ENCODE results near the gene IRGQ.

Gene IRGQ

GRCh38 chr19:43623889-43624670 lies 28.1 kb upstream of the IRGQ start:
- WGBS = 92% methylated on average over 35 of the region's 35 CpGs
- no peak for DNase-seq
- no peak overlapping the region for H4K91ac ChIP-seq (ENCODE audit: low read length)

GRCh38 chr19:43622956-43623355 lies 27.0 kb upstream of the IRGQ start:
- Histone ChIP-seq H3K9ac (ENCODE audit: low read length) (no peak overlapping the region), H3K4ac (ENCODE audit: low read depth in 1 of 2, low read length in 2 of 2) (no peak overlapping the region), H2BK120ac (ENCODE audit: low read depth, low read length) (no peak overlapping the region), H3K4me3 (ENCODE audit: insufficient read depth in 1 of 2, low read depth in 1 of 2, low read length in 2 of 2) (no peak overlapping the region), H2BK15ac (ENCODE audit: low read depth, poor library complexity, severe bottlenecking) (no peak overlapping the region), H2BK12ac (ENCODE audit: low read length in 2 of 2) (no peak overlapping the region), H3K14ac (ENCODE audit: low read length in 2 of 2) (no peak overlapping the region), H2AK5ac (ENCODE audit: low read length, severe bottlenecking) (no peak overlapping the region), H3K18ac (ENCODE audit: low read depth in 1 of 2, low read length in 2 of 2) (no peak overlapping the region), H3K23ac (ENCODE audit: low read length in 2 of 2) (no peak overlapping the region), H3K27ac (ENCODE audit: low read length, poor library complexity, severe bottlenecking) (no peak overlapping the region), H3K9me3 (ENCODE audit: control insufficient read depth, low read length) (no peaks in the 10 kb centered on the region), H2BK5ac (ENCODE audit: low read depth, low read length, poor library complexity, severe bottlenecking) (no peak overlapping the region), H3K4me1 (ENCODE audit: control insufficient read depth, insufficient read depth, low read depth, low read length) (peaks cover 13% of the 10 kb centered on the region), H3K4me2 (ENCODE audit: low read length, poor library complexity, severe bottlenecking) (no peak overlapping the region), H4K8ac (ENCODE audit: low read length) (no peak overlapping the region), H3K36me3 (ENCODE audit: control insufficient read depth in 1 of 2, insufficient read depth in 2 of 2, low read depth in 1 of 2, low read length in 2 of 2) (peaks cover 0 to 45% of the 10 kb centered on the region in 2 experiments), H3K27me3 (ENCODE audit: control insufficient read depth in 1 of 2, insufficient read depth in 1 of 2, low read length in 2 of 2) (peaks cover 0 to 14% of the 10 kb centered on the region in 2 experiments), H2AFZ (ENCODE audit: low read depth, low read length) (no peak overlapping the region), H4K91ac (ENCODE audit: low read length) (no peak overlapping the region), H3K79me1 (replicated peaks; ENCODE audit: low read length, poor library complexity, severe bottlenecking) (peaks cover 22% of the 10 kb centered on the region)
- DNase-seq = no peak
- WGBS = no CpG with 5 or more reads among the region's 1 CpG

More at GRCh38 chr19:43623889-43624670, 28.1 kb upstream of the IRGQ start:
- Histone ChIP-seq H2AK5ac (ENCODE audit: low read length, severe bottlenecking) (no peak overlapping the region), H3K27ac (ENCODE audit: low read length, poor library complexity, severe bottlenecking) (no peak overlapping the region), H2BK120ac (ENCODE audit: low read depth, low read length) (no peak overlapping the region), H3K23ac (ENCODE audit: low read length in 2 of 2) (no peak overlapping the region), H2BK5ac (ENCODE audit: low read depth, low read length, poor library complexity, severe bottlenecking) (no peak overlapping the region), H2BK15ac (ENCODE audit: low read depth, poor library complexity, severe bottlenecking) (no peak overlapping the region), H3K4me1 (ENCODE audit: control insufficient read depth, insufficient read depth, low read depth, low read length) (peaks cover 9% of the 10 kb centered on the region), H3K9me3 (ENCODE audit: control insufficient read depth, low read length) (no peaks in the 10 kb centered on the region), H3K36me3 (ENCODE audit: control insufficient read depth in 1 of 2, insufficient read depth in 2 of 2, low read depth in 1 of 2, low read length in 2 of 2) (peaks cover 0 to 45% of the 10 kb centered on the region in 2 experiments), H3K27me3 (ENCODE audit: control insufficient read depth in 1 of 2, insufficient read depth in 1 of 2, low read length in 2 of 2) (peaks cover 0 to 14% of the 10 kb centered on the region in 2 experiments), H3K79me1 (replicated peaks; ENCODE audit: low read length, poor library complexity, severe bottlenecking) (peaks cover 24% of the 10 kb centered on the region), H4K8ac (ENCODE audit: low read length) (no peak overlapping the region), H3K14ac (ENCODE audit: low read length in 2 of 2) (no peak overlapping the region), H2AFZ (ENCODE audit: low read depth, low read length) (no peak overlapping the region), H3K4me2 (ENCODE audit: low read length, poor library complexity, severe bottlenecking) (no peak overlapping the region), H3K18ac (ENCODE audit: low read depth in 1 of 2, low read length in 2 of 2) (no peak overlapping the region), H3K4ac (ENCODE audit: low read depth in 1 of 2, low read length in 2 of 2) (no peak overlapping the region), H3K9ac (ENCODE audit: low read length) (no peak overlapping the region), H2BK12ac (ENCODE audit: low read length in 2 of 2) (no peak overlapping the region), H3K4me3 (ENCODE audit: insufficient read depth in 1 of 2, low read depth in 1 of 2, low read length in 2 of 2) (no peak overlapping the region)

GRCh38 chr19:43622070-43622469 lies 26.1 kb upstream of the IRGQ start:
- no peak overlapping the region for H3K18ac ChIP-seq (ENCODE audit: low read depth in 1 of 2, low read length in 2 of 2)
- H4K91ac ChIP-seq (ENCODE audit: low read length) = no peak overlapping the region
- no peak for DNase-seq
- no peak overlapping the region for H2AFZ ChIP-seq (ENCODE audit: low read depth, low read length)
- H3K23ac ChIP-seq (ENCODE audit: low read length in 2 of 2) = no peak overlapping the region
- no peak overlapping the region for H2BK5ac ChIP-seq (ENCODE audit: low read depth, low read length, poor library complexity, severe bottlenecking)
- H2BK12ac ChIP-seq (ENCODE audit: low read length in 2 of 2) = no peak overlapping the region
- H3K4me3 ChIP-seq (ENCODE audit: insufficient read depth in 1 of 2, low read depth in 1 of 2, low read length in 2 of 2) = no peak overlapping the region
- no peak overlapping the region for H3K4ac ChIP-seq (ENCODE audit: low read depth in 1 of 2, low read length in 2 of 2)
- no peaks in the 10 kb centered on the region for H3K9me3 ChIP-seq (ENCODE audit: control insufficient read depth, low read length)
- no peak overlapping the region for H3K27ac ChIP-seq (ENCODE audit: low read length, poor library complexity, severe bottlenecking)
- H3K79me1 ChIP-seq (replicated peaks; ENCODE audit: low read length, poor library complexity, severe bottlenecking) = peaks cover 20% of the 10 kb centered on the region
- no peak overlapping the region for H3K14ac ChIP-seq (ENCODE audit: low read length in 2 of 2)
- H2BK120ac ChIP-seq (ENCODE audit: low read depth, low read length) = no peak overlapping the region
- H2AK5ac ChIP-seq (ENCODE audit: low read length, severe bottlenecking) = no peak overlapping the region
- H3K36me3 ChIP-seq (ENCODE audit: control insufficient read depth in 1 of 2, insufficient read depth in 2 of 2, low read depth in 1 of 2, low read length in 2 of 2) = peaks cover 0 to 43% of the 10 kb centered on the region in 2 experiments
- no peak overlapping the region for H3K9ac ChIP-seq (ENCODE audit: low read length)
- H4K8ac ChIP-seq (ENCODE audit: low read length) = no peak overlapping the region
- peaks cover 0 to 12% of the 10 kb centered on the region in 2 experiments for H3K27me3 ChIP-seq (ENCODE audit: control insufficient read depth in 1 of 2, insufficient read depth in 1 of 2, low read length in 2 of 2)
- H3K4me1 ChIP-seq (ENCODE audit: control insufficient read depth, insufficient read depth, low read depth, low read length) = peaks cover 13% of the 10 kb centered on the region
- no peak overlapping the region for H2BK15ac ChIP-seq (ENCODE audit: low read depth, poor library complexity, severe bottlenecking)
- 67% methylated on average over 2 of the region's 4 CpGs for WGBS
- H3K4me2 ChIP-seq (ENCODE audit: low read length, poor library complexity, severe bottlenecking) = no peak overlapping the region

- H3K4me2 ChIP-seq (ENCODE audit: low read length, poor library complexity, severe bottlenecking) = peak overlapping the region; percentile 60
- no peak overlapping the region for H2BK15ac ChIP-seq (ENCODE audit: low read depth, poor library complexity, severe bottlenecking)
- peak overlapping the region; percentile 92 for H3K9ac ChIP-seq (ENCODE audit: low read length)
- peak overlapping the region; percentile 11 for H2AK5ac ChIP-seq (ENCODE audit: low read length, severe bottlenecking)
- no peak overlapping the region for H2BK120ac ChIP-seq (ENCODE audit: low read depth, low read length)
- peak overlapping the region; percentile 72 for H2AFZ ChIP-seq (ENCODE audit: low read depth, low read length)
- H3K4me3 ChIP-seq (ENCODE audit: insufficient read depth in 1 of 2, low read depth in 1 of 2, low read length in 2 of 2) = peak overlapping the region; percentile 75 to 91
- H3K79me1 ChIP-seq (replicated peaks; ENCODE audit: low read length, poor library complexity, severe bottlenecking) = peaks cover 20% of the 10 kb centered on the region
- H3K4ac ChIP-seq (ENCODE audit: low read depth in 1 of 2, low read length in 2 of 2) = peak overlapping the region in 1 of 2 experiments; percentile 91
- no peaks in the 10 kb centered on the region for H3K9me3 ChIP-seq (ENCODE audit: control insufficient read depth, low read length)
- H3K18ac ChIP-seq (ENCODE audit: low read depth in 1 of 2, low read length in 2 of 2) = peak overlapping the region; percentile 78 to 93
- no peak overlapping the region for H2BK5ac ChIP-seq (ENCODE audit: low read depth, low read length, poor library complexity, severe bottlenecking)
- peaks cover 10% of the 10 kb centered on the region for H3K4me1 ChIP-seq (ENCODE audit: control insufficient read depth, insufficient read depth, low read depth, low read length)
- H2BK12ac ChIP-seq (ENCODE audit: low read length in 2 of 2) = peak overlapping the region in 1 of 2 experiments; percentile 18
- peaks cover 0 to 27% of the 10 kb centered on the region in 2 experiments for H3K36me3 ChIP-seq (ENCODE audit: control insufficient read depth in 1 of 2, insufficient read depth in 2 of 2, low read depth in 1 of 2, low read length in 2 of 2)
- H3K14ac ChIP-seq (ENCODE audit: low read length in 2 of 2) = no peak overlapping the region
- 64% methylated on average over 22 of the region's 23 CpGs for WGBS
- H3K23ac ChIP-seq (ENCODE audit: low read length in 2 of 2) = peak overlapping the region in 1 of 2 experiments; percentile 5
- H4K8ac ChIP-seq (ENCODE audit: low read length) = peak overlapping the region; percentile 83
- H3K27me3 ChIP-seq (ENCODE audit: control insufficient read depth in 1 of 2, insufficient read depth in 1 of 2, low read length in 2 of 2) = no peaks in the 10 kb centered on the region
- no peak for DNase-seq
- peak overlapping the region; percentile 82 for H3K27ac ChIP-seq (ENCODE audit: low read length, poor library complexity, severe bottlenecking)
- H4K91ac ChIP-seq (ENCODE audit: low read length) = peak overlapping the region; percentile 66
Observed at GRCh38 chr19:43620061-43621001, 24.4 kb upstream of the IRGQ start.

Data from mesenchymal stem cell (in vitro differentiated cells and primary cell).